WTC11 (cell line): ENCODE results near the gene KRTAP5-6. TPM values are rescaled to one million over a fixed set of nuclear protein-coding genes. Genes with fewer than 3 reads are reported as not detected.

ENCODE experiments used
- ATAC-seq: fragments of 200-7000 bp; cut with Tn5 transposase; 2 replicates; pipeline ENCODE4 v1.10.0; 2021; ENCODE audit warnings: mild to moderate bottlenecking, moderate library complexity
- CTCF ChIA-PET: fragments of 300-600 bp; sonication (Branson Sonifier 250); formaldehyde crosslinking; loops from one replicate; lab custom pipeline; 2021; ENCODE audit warnings: antibody characterized with exemption; lab: Charles Lee
- POLR2A ChIA-PET: fragments of 350-600 bp; sonication (Branson Sonifier 250); formaldehyde crosslinking; loops from one replicate; lab custom pipeline; 2021; ENCODE audit warnings: antibody characterized with exemption; lab: Charles Lee
- DNase-seq: peaks from one replicate; pipeline ENCODE4 v3.0.0; 2021; ENCODE audit warnings: low spot score
- H3K27ac Mint-ChIP-seq: 2 replicates; pipeline ENCODE4 v1.8.0; 2021; ENCODE audit warnings: mixed read lengths
- H3K27me3 Mint-ChIP-seq: 2 replicates; pipeline ENCODE4 v1.8.0; 2021; ENCODE audit warnings: low read depth, mild to moderate bottlenecking, moderate library complexity, mixed read lengths
- H3K36me3 Mint-ChIP-seq: 2 replicates; pipeline ENCODE4 v1.8.0; 2021; ENCODE audit warnings: mixed read lengths
- H3K4me1 Mint-ChIP-seq: 2 replicates; pipeline ENCODE4 v1.8.0; 2022; ENCODE audit warnings: mixed read lengths
- H3K4me3 Mint-ChIP-seq: 2 replicates; pipeline ENCODE4 v1.8.0; 2021; ENCODE audit warnings: mild to moderate bottlenecking, moderate library complexity, mixed read lengths
- H3K9me3 Mint-ChIP-seq: 2 replicates; pipeline ENCODE4 v1.8.0; 2021; ENCODE audit warnings: mixed read lengths
- AFF4 ChIP-seq: sonication (generic); formaldehyde crosslinking; IDR thresholded peaks from 2 replicates; pipeline ENCODE4 v1.8.1; 2023; ENCODE audit warnings: mild to moderate bottlenecking, missing genetic modification reagents, borderline replicate concordance
- CDX4 ChIP-seq: fragments of 250-450 bp; sonication (Bioruptor Pico); IDR thresholded peaks from 2 replicates; pipeline ENCODE4 v1.9.0; 2021; ENCODE audit warnings: moderate library complexity, mild to moderate bottlenecking, inconsistent platforms, borderline replicate concordance
- CREB1 ChIP-seq: sonication (generic); formaldehyde crosslinking; IDR thresholded peaks from 2 replicates; pipeline ENCODE4 v1.8.0; 2023; ENCODE audit warnings: mild to moderate bottlenecking, missing genetic modification reagents
- E2F1 ChIP-seq: sonication (generic); formaldehyde crosslinking; IDR thresholded peaks from 2 replicates; pipeline ENCODE4 v1.8.0; 2022; ENCODE audit warnings: mild to moderate bottlenecking, missing genetic modification reagents
- E2F5 ChIP-seq: sonication (generic); formaldehyde crosslinking; IDR thresholded peaks from 2 replicates; pipeline ENCODE4 v1.8.1; 2022; ENCODE audit warnings: mild to moderate bottlenecking, moderate library complexity, missing genetic modification reagents
- ERG ChIP-seq: fragments of 250-450 bp; sonication (Bioruptor Pico); IDR thresholded peaks from 2 replicates; pipeline ENCODE4 v1.8.0; 2021; ENCODE audit warnings: mild to moderate bottlenecking
- MYBL2 ChIP-seq: sonication (generic); formaldehyde crosslinking; IDR thresholded peaks from 2 replicates; pipeline ENCODE4 v1.8.1; 2023; ENCODE audit warnings: mild to moderate bottlenecking, moderate library complexity, missing genetic modification reagents
- NFYB ChIP-seq: sonication (generic); formaldehyde crosslinking; conservative IDR thresholded peaks from 2 replicates; pipeline ENCODE4 v1.8.0; 2022; ENCODE audit warnings: low read depth, missing genetic modification reagents
- NR1H2 ChIP-seq: sonication (generic); formaldehyde crosslinking; IDR thresholded peaks from 2 replicates; pipeline ENCODE4 v1.9.0; 2021; ENCODE audit warnings: mild to moderate bottlenecking, moderate library complexity, missing genetic modification reagents
- NR3C1 ChIP-seq: sonication (generic); formaldehyde crosslinking; conservative IDR thresholded peaks from 2 replicates; pipeline ENCODE4 v1.8.1; 2023; ENCODE audit warnings: low read depth, mild to moderate bottlenecking, missing genetic modification reagents
- SMAD3 ChIP-seq: sonication (generic); formaldehyde crosslinking; IDR thresholded peaks from 2 replicates; pipeline ENCODE4 v1.8.0; 2022; ENCODE audit warnings: missing genetic modification reagents, mild to moderate bottlenecking, borderline replicate concordance
- TEAD1 ChIP-seq: sonication (generic); formaldehyde crosslinking; IDR thresholded peaks from 2 replicates; pipeline ENCODE4 v1.8.0; 2022; ENCODE audit warnings: mild to moderate bottlenecking, missing genetic modification reagents
- USF2 ChIP-seq: sonication (generic); formaldehyde crosslinking; IDR thresholded peaks from 2 replicates; pipeline ENCODE4 v1.8.1; 2023; ENCODE audit warnings: mild to moderate bottlenecking, missing genetic modification reagents, moderate library complexity
- ZBTB21 ChIP-seq: sonication (generic); formaldehyde crosslinking; IDR thresholded peaks from 2 replicates; pipeline ENCODE4 v1.8.1; 2023; ENCODE audit warnings: mild to moderate bottlenecking, missing genetic modification reagents, borderline replicate concordance
- ZBTB43 ChIP-seq: sonication (generic); formaldehyde crosslinking; IDR thresholded peaks from 2 replicates; pipeline ENCODE4 v1.8.1; 2023; ENCODE audit warnings: mild to moderate bottlenecking, missing genetic modification reagents
- ZNF138 ChIP-seq: sonication (generic); formaldehyde crosslinking; conservative IDR thresholded peaks from 2 replicates; pipeline ENCODE4 v1.8.1; 2022; ENCODE audit warnings: mild to moderate bottlenecking, moderate library complexity, missing genetic modification reagents
- ZNF416 ChIP-seq: fragments of 250-450 bp; sonication (Bioruptor Pico); IDR thresholded peaks from 2 replicates; pipeline ENCODE4 v1.9.0; 2021; ENCODE audit warnings: mild to moderate bottlenecking, inconsistent platforms
- ZNF423 ChIP-seq: fragments of 250-450 bp; sonication (Bioruptor Pico); IDR thresholded peaks from 2 replicates; pipeline ENCODE4 v2.1.2; 2022; ENCODE audit warnings: mild to moderate bottlenecking, moderate library complexity
- ZNF425 ChIP-seq: fragments of 250-450 bp; sonication (Bioruptor Pico); conservative IDR thresholded peaks from 2 replicates; pipeline ENCODE4 v1.9.0; 2021; ENCODE audit warnings: mild to moderate bottlenecking
- total RNA-seq: library from RNA; stranded (reverse); gene quantifications from 3 replicates; pipeline ENCODE4 v1.2.3, GENCODE V29; 2021

The KRTAP5-6 gene
- total RNA-seq, 1 experiment from 2014 or later, result 0.35 TPM

GRCh38 chr11:1727096-1727690, 30.2 kb downstream of the KRTAP5-6 start:
- DNase-seq (no peak), ATAC-seq (no peak)
- H3K36me3 Mint-ChIP-seq, result no peaks in the 10 kb centered on the region; the same call in 1 of the 2 replicates
- no peaks in the 10 kb centered on the region for H3K4me1 Mint-ChIP-seq
- peaks cover 44% of the 10 kb centered on the region for H3K27me3 Mint-ChIP-seq
- ChIA-PET CTCF (interaction anchor here (1.3 to 1.6 kb wide), 2 partner anchors 33 to 74 kb away, joined by 3 to 4 read pairs; no protein-coding TSS in a partner anchor), POLR2A (no interaction called here)
- H3K9me3 Mint-ChIP-seq, result peaks cover 23% of the 10 kb centered on the region
- TF ChIP-seq ZNF423 (no peak), USF2 (CRISPR knock-in tag) (no peak)
- H3K27ac Mint-ChIP-seq, result no peak overlapping the region
- H3K4me3 Mint-ChIP-seq, result no peak overlapping the region

- H3K4me1 Mint-ChIP-seq, result no peaks in the 10 kb centered on the region
- ATAC-seq (no peak), DNase-seq (no peak)
- peaks cover 39% of the 10 kb centered on the region for H3K27me3 Mint-ChIP-seq
- H3K27ac Mint-ChIP-seq, result no peak overlapping the region
- no peak overlapping the region for H3K4me3 Mint-ChIP-seq
- CTCF ChIA-PET, result interaction anchor here (1.3 to 1.6 kb wide), 2 partner anchors 34 to 75 kb away, joined by 3 to 4 read pairs; no protein-coding TSS in a partner anchor
- peaks cover 16% of the 10 kb centered on the region for H3K9me3 Mint-ChIP-seq
- POLR2A ChIA-PET, result no interaction called here
- H3K36me3 Mint-ChIP-seq, result no peaks in the 10 kb centered on the region; the same call in 1 of the 2 replicates
- TF ChIP-seq ZNF416 (CRISPR knock-in tag) (no peak), TEAD1 (CRISPR knock-in tag) (no peak), USF2 (CRISPR knock-in tag) (no peak), E2F5 (no peak), ZNF425 (CRISPR knock-in tag) (no peak), SMAD3 (CRISPR knock-in tag) (no peak), NR3C1 (no peak), ZNF138 (CRISPR knock-in tag) (no peak), NR1H2 (CRISPR knock-in tag) (no peak), CDX4 (CRISPR knock-in tag) (no peak), AFF4 (CRISPR knock-in tag) (no peak), MYBL2 (CRISPR knock-in tag) (no peak), E2F1 (CRISPR knock-in tag) (no peak), CREB1 (CRISPR knock-in tag) (no peak), ZBTB21 (CRISPR knock-in tag) (no peak), ZBTB43 (CRISPR knock-in tag) (no peak), NFYB (CRISPR knock-in tag) (no peak), ERG (CRISPR knock-in tag) (no peak)
These were observed 30.9 kb downstream of the KRTAP5-6 start for GRCh38 chr11:1727861-1728260.
